HG03060 (cell line): ENCODE data around the gene TDRD6.
"Not testable (repeated sequence)": the region's sequence is repeated elsewhere in the genome, so short reads cannot be mapped to it uniquely, and the experiment has no call there.

ENCODE experiments used
- ATAC-seq: cut with Tn5 transposase; IDR thresholded peaks from one replicate; pipeline ENCODE4 v1.9.1; 2021; ENCODE audit warnings: low read depth, moderate number of reproducible peaks; ENCODE audit not compliant: unreplicated experiment

Gene TDRD6

DNA sequence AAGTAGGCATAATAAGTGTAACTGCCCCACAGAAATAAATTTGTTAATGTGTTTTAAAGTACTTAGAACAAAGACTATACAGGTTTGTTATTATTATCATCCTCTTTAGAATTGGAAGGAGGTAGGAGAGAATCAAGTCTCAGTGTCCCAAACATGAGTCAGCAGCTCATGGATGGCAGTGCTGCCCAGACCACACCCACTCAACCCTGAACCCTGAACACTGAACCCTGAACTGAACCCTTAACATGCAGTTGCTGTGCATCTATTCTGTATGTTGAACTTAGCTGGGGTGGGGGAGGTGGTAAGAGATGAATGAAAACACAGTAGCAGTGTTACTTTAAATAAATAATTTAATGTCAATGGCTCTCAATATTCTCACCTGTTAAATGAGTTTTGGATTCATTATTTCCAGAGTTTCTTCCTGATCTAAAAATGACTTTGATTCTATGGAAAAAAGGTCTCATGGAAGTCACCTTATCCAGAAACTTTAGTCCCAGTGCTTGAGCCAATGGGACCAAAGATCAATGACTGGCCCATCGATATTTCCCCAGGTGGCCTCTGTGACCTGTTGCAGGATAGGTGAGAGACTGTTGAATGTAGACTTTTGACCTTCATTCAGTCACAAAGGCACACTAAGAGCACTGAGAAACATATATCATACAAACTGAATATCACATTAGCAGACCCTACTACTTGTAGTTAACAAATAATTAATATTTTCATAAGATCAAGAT, 55.9 kb downstream of the TDRD6 start:
- ATAC-seq: no peak

DNA sequence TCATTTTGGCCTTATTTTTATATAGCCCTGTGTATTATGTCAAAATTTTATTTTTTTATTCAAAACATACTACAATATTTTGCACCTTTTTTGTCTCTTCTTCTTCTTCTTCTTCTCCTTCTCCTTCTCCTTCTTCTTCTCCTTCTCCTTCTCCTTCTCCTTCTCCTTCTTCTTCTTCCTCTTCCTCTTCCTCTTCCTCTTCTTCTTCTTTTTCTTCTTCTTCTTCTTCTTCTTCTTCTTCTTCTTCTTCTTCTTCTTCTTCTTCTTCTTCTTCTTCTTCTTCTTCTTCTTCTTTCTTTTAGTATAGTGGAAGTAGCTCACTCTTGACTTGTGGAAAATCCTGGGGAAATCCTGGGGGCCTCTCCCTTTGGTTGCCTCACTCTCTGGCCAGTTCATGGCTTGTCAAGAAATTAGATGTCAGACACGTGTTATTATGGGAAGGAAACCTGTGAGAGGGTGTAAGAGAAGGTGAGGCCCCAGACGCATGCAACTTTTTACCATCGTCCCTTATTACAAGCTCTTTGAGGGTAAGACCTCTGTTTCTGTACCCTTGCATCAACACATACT, 56.6 kb downstream of the TDRD6 start:
- not testable (repeated sequence) for ATAC-seq

DNA sequence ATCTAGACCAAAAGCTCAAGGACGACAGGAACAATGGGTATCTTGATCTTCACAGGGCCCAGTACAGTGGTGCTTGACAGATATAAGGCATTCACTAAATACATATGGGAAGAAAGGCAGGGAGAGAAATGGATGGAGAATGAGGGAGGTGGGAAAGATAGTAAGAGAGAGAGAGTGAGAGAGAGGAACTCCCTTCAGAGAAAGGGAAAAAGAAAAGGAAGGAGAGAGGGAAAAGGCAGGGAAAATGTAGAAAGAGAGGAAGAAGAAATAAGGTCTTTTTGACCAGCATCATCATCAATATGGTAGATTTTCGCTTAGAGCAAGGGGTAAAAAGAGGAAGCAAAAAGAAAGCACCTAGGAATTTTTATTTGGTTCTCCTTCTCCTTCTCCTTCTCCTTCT, 58.3 kb downstream of the TDRD6 start:
- ATAC-seq: no peak

DNA sequence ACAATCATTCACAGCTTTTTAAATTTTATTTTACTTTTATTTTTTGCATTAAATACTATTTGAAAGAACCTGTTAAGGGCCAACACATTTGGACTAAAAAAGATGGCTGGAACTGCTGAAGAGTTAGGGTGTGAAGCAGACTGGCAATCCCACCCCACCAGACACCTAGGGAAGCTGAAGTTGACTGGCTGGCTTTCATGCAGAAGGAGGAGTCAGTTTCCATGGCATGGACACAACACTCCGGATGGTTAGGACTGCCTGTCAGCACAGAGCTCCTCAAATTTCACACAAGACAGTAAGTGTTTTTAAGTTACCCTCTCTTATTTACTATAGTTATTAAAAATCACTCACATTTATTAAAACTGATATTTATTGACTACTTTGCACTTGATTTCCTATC, 59.0 kb downstream of the TDRD6 start, which contains the start of gene ANKRD66:
ANKRD66 (plus strand) TSS at position 238 of the 400 bp plus-strand sequence. CDS start 5,016 bp downstream, outside the sequence.
- ATAC-seq: no peak

DNA sequence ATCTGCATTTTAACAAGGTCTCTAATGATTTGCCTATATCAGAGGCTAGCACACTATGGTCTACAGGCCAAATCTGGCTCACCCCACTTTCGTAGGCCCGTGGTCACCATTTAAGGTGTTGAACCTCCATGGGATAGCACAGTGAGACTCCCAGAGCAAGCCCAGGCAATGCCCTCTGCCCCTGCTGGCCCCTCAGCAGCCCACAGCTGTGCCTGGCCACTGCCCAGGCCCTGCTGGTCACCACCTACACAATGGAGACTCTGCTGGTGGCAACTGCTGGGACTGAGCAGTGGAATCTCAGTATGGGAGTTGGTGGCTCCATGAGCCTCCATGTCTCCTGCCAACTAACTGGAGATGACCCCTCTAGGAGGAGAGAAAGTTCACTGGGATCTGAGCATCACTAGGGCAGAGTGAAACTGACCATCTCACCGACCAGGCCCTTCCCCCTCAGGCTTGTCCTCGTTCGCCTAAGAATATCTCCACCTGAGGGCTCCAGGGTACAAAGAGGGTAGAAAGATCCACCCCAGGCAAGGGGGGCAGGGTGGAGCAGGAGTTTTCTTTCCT, 61.3 kb downstream of the TDRD6 start:
- ATAC-seq: no peak

DNA sequence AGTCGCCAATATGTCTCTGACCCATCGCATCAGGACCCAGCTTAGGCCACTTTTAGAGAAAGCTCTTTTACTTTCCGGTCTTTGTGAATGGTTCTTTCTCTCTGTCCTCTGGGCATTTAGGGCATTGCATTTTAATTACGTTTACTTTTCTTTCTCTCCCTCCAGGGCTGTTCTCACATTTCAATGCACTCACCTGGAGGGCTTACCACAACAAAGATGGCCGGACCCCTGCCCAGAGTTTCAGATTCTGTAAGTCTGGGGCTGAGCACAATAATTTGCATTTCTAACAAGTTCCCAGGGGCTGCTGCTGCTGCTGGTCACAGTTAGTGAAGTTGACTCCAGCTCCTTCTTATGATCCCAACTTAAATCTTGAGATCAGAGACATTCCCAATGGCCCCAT, 62.0 kb downstream of the TDRD6 start:
- no peak for ATAC-seq

DNA sequence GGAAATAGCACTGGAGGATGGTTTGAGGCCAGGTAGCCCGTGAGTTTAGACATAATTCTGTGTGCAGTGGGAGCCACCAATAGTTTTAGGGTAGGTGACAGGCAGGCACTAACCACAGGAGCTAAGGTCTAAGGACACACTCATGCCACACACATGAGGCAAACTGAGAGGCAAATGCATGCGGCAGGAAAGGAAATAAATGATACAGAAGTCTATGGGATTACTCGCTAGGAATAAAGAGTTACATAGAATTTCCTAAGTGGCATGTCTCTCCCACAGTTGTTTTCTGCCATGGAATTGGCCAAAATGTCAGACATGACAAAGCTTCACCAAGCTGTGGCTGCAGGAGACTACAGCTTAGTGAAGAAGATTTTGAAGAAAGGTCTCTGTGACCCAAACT, 64.0 kb downstream of the TDRD6 start:
- ATAC-seq: no peak
